Ovary (tissue), 10 donors: ENCODE data around the gene FRMD5. TPM values are rescaled to one million over a fixed set of nuclear protein-coding genes. Genes with fewer than 3 reads are reported as not detected.
"Not testable (repeated sequence)": the region's sequence is repeated elsewhere in the genome, so short reads cannot be mapped to it uniquely, and the experiment has no call there.

Experiments used
- DNase-seq, 5 donors: peaks; one replicate each; pipeline ENCODE4 v3.0.0-alpha.2; 2019 to 2020
- H3K27ac ChIP-seq, 2 donors: fragments of 200-600 bp; one replicate each; pipeline versions ENCODE4 v1.5.1 to v1.8.0; 2019 to 2022
- H3K27me3 ChIP-seq: fragments of 200-600 bp; one replicate; pipeline ENCODE4 v1.8.0; 2022
- H3K36me3 ChIP-seq: fragments of 200-600 bp; sonication (generic); one replicate; pipeline ENCODE4 v1.5.1; 2019
- H3K4me1 ChIP-seq: one replicate; pipeline ENCODE4 v1.8.1; 2013; ENCODE audit warnings: mild to moderate bottlenecking, moderate library complexity; ENCODE audit not compliant: insufficient read depth
- H3K4me3 ChIP-seq: fragments of 200-600 bp; sonication (generic); one replicate; pipeline ENCODE4 v1.5.1; 2017
- H3K9me3 ChIP-seq, 2 donors: fragments of 200-600 bp in 1 of 2; sonication (generic) in 1 of 2; one replicate each; pipeline versions ENCODE4 v1.5.1 to v1.8.1; 2013 to 2019; ENCODE audit warnings: mild to moderate bottlenecking in 1 of 2, moderate library complexity in 1 of 2
- CTCF ChIP-seq, 3 donors: fragments of 450-650 bp in 2 of 3; fragments of 200-600 bp in 1 of 3; IDR thresholded peaks; one replicate each; pipeline versions ENCODE4 v1.5.1 to v1.8.0; 2016 to 2022; ENCODE audit warnings: antibody characterized with exemption in 3 of 3, mild to moderate bottlenecking in 1 of 3
- EP300 ChIP-seq: sonication (generic); formaldehyde crosslinking; IDR thresholded peaks from one replicate; pipeline ENCODE4 v1.6.1; 2017; ENCODE audit warnings: antibody characterized with exemption
- POLR2A ChIP-seq: fragments of 450-650 bp; IDR thresholded peaks from one replicate; pipeline ENCODE4 v1.6.1; 2017; ENCODE audit warnings: antibody characterized with exemption, mild to moderate bottlenecking, moderate library complexity
- WGBS, 3 donors: extraction: QIAGEN DNeasy Blood & Tissue Kit in 1 of 3; methylation state at CpG; one replicate each; pipeline versions ENCODE4 v1.1.5 to v1.1.7; 2013 to 2017; 5-methylcytosine and 5-hydroxymethylcytosine counted together
- intact Hi-C, 4 donors: fragments of 100-400 bp; cut with DNase I; formaldehyde crosslinking; loops; one replicate each; pipeline versions ENCODE4 v1.11.0 to v1.15.1; 2022 to 2023
- long read RNA-seq, 3 donors: library from polyadenylated mRNA in 2 of 3; unstranded in 2 of 3; transcript quantifications; one replicate each; pipeline ENCODE4 v2.0.0 and lab custom pipeline, GENCODE V29; 2021 to 2026
- polyA plus RNA-seq, 2 donors: library from polyadenylated mRNA; stranded (reverse); fragments of 200-250 nt in 1 of 2; fragments of 350-450 nt in 1 of 2; fragmentation: Illumina TruSeq in 1 of 2; extraction: RNeasy Lipid Tissue Mini Kit (QIAGEN cat#74804) in 1 of 2; gene quantifications; one replicate each; pipeline ENCODE4 v1.2.3, GENCODE V29; 2013 to 2014
- total RNA-seq, 7 donors: library from RNA; depleted of rRNA in 2 of 7; stranded (reverse); fragments of >200 nt in 2 of 7; fragmentation: NEBNext Ultra II Directional in 3 of 7; extraction: Animal tissue kit (Norgen Biotek cat#: 25700) in 3 of 7; gene quantifications; one replicate each; pipeline versions ENCODE4 v1.1.0 to v1.2.4, GENCODE V29; 2016 to 2023
- donor health status: DM: no; HTN: no; CAD: no; lungs with moderate emphysema.
- donor health status: DM: no; HTN: no; CAD: no.
- donor health status: Bipolar disorder and iron deficiency.
- donor health status: DM: yes; HTN: yes; CAD: no.
- donor health status: DM: no; HTN: no; CAD: no.
- donor health status: DM: yes; HTN: yes; CAD: no.

The FRMD5 gene
- total RNA-seq = 1 to 10 TPM in 3 of 7 donors, under 1 TPM in 4; 0.12 to 2.1 (median 0.32) TPM
- polyA plus RNA-seq = 1 to 10 TPM in 1 of 2 donors, under 1 TPM in 1; 0.17 to 2.2 TPM
- long read RNA-seq, donor 1 = 0 reads
- long read RNA-seq, donor 2 = 0 reads
- long read RNA-seq, donor 3, partial matches to known transcripts = 0 of 1 reads
- long read RNA-seq, donor 3, other reads (novel, unspliced or antisense) = 1 of 1 reads

GRCh38 chr15:44195151-44195740 lies at the start of gene FRMD5:
FRMD5 (minus strand) TSS chr15:44195271.
- no peaks in the 10 kb centered on the region for H3K9me3 ChIP-seq
- peak; percentile 68 to 83 (median 72) for DNase-seq
- intact Hi-C loops = no loop called here
- H3K27me3 ChIP-seq = no peaks in the 10 kb centered on the region
- H3K4me1 ChIP-seq = peaks cover 4% of the 10 kb centered on the region
- 1 to 3% (median 1%) methylated on average over 43 of the region's 43 CpGs for WGBS, 3 donors
- H3K27ac ChIP-seq = no peak within 1 kb of the TSS
- no peaks in the 10 kb centered on the region for H3K36me3 ChIP-seq
- peak within 1 kb of the TSS; percentile 51 for H3K4me3 ChIP-seq
- TF ChIP-seq EP300 = no peak
- no peak for TF ChIP-seq POLR2A
- TF ChIP-seq CTCF (IDR thresholded peaks at IDR 0.05) = peak in 1 of 3 donors; percentile 30

GRCh38 chr15:44243829-44244228 lies 48.8 kb upstream of the FRMD5 start:
- 71 to 80% (median 77%) methylated on average over 3 of the region's 3 CpGs for WGBS, 3 donors
- no peaks in the 10 kb centered on the region for H3K4me1 ChIP-seq
- H3K4me3 ChIP-seq = no peak overlapping the region
- H3K9me3 ChIP-seq = no peaks in the 10 kb centered on the region
- intact Hi-C loops = no loop called here
- H3K27ac ChIP-seq = no peak overlapping the region
- TF ChIP-seq CTCF (IDR thresholded peaks at IDR 0.05) = no peak
- TF ChIP-seq POLR2A = no peak
- no peak for TF ChIP-seq EP300
- DNase-seq = no peak
- no peaks in the 10 kb centered on the region for H3K36me3 ChIP-seq
- no peaks in the 10 kb centered on the region for H3K27me3 ChIP-seq

- H3K9me3 ChIP-seq = no peaks in the 10 kb centered on the region
- H3K27me3 ChIP-seq = no peaks in the 10 kb centered on the region
- no peak for DNase-seq
- H3K4me1 ChIP-seq = no peaks in the 10 kb centered on the region
- H3K27ac ChIP-seq = no peak overlapping the region
- H3K4me3 ChIP-seq = no peak overlapping the region
- H3K36me3 ChIP-seq = no peaks in the 10 kb centered on the region
- 78 to 95% (median 89%) methylated on average over 1 of the region's 1 CpG for WGBS, 3 donors
- intact Hi-C loops = no loop called here
- no peak for TF ChIP-seq CTCF (IDR thresholded peaks at IDR 0.05)
- TF ChIP-seq POLR2A = no peak
- no peak for TF ChIP-seq EP300
These were observed 48.1 kb upstream of the FRMD5 start for GRCh38 chr15:44243141-44243540.

GRCh38 chr15:44231842-44232241 lies 36.8 kb upstream of the FRMD5 start:
- no peaks in the 10 kb centered on the region for H3K9me3 ChIP-seq
- intact Hi-C loops = no loop called here
- H3K27me3 ChIP-seq = no peaks in the 10 kb centered on the region
- no peaks in the 10 kb centered on the region for H3K36me3 ChIP-seq
- TF ChIP-seq EP300 (no peak), POLR2A (no peak)
- H3K4me1 ChIP-seq = no peaks in the 10 kb centered on the region
- DNase-seq = no peak
- no peak overlapping the region for H3K27ac ChIP-seq
- 0 to 6% (median 5%) methylated on average over 1 of the region's 1 CpG for WGBS, 3 donors
- no peak overlapping the region for H3K4me3 ChIP-seq

- intact Hi-C loops = loop anchor here in 1 of 4 donors (10.0 kb wide), 1 partner anchor 334 kb away; no protein-coding TSS in a partner anchor
- not testable (repeated sequence) for H3K9me3 ChIP-seq, H3K36me3 ChIP-seq, DNase-seq, H3K27me3 ChIP-seq, H3K4me3 ChIP-seq, H3K27ac ChIP-seq, H3K4me1 ChIP-seq
- 16 to 29% (median 29%) methylated on average over 3 to 4 of the region's 4 CpGs for WGBS, 3 donors
These were observed 34.2 kb upstream of the FRMD5 start for GRCh38 chr15:44229301-44229700.
